OCI-LY7 (cell line): ENCODE measurements around the gene DGKD. TPM values are rescaled to one million over a fixed set of nuclear protein-coding genes. Genes with fewer than 3 reads are reported as not detected.
A peak's percentile ranks its signal among the peaks of the same experiment; 100 is the strongest.

ENCODE experiments used
- BruUV-seq: library from RNA; stranded (reverse); fragments of 400-500 nt; replicated peaks from 2 replicates; lab custom pipeline; 2021; lab: Mats Ljungman, UMichigan
- CTCF ChIA-PET: fragments of 300-600 bp; sonication (Branson Sonifier 250); formaldehyde crosslinking; loops from one replicate; lab custom pipeline; 2022; ENCODE audit warnings: antibody characterized with exemption; ENCODE audit not compliant: unreplicated experiment; lab: Charles Lee
- POLR2A ChIA-PET: fragments of 300-600 bp; sonication (Branson Sonifier 250); formaldehyde crosslinking; loops from one replicate; lab custom pipeline; 2022; ENCODE audit warnings: antibody characterized with exemption; lab: Charles Lee
- DNase-seq: peaks from one replicate; pipeline ENCODE4 v3.0.0-alpha.2; 2015; ENCODE audit warnings: low spot score
- H2AFZ ChIP-seq: fragments of 200-600 bp; sonication (generic), shearing (Covaris generic); 2 replicates; pipeline ENCODE4 v1.6.1; 2014; ENCODE audit warnings: mild to moderate bottlenecking, antibody characterized with exemption, low read length, moderate library complexity
- H3K27ac ChIP-seq: fragments of 200-600 bp; sonication (generic); 2 replicates; pipeline ENCODE4 v1.5.1; 2014; ENCODE audit warnings: mixed run types, low read depth, mild to moderate bottlenecking, moderate library complexity, low read length, inconsistent platforms; ENCODE audit not compliant: poor library complexity, severe bottlenecking
- H3K36me3 ChIP-seq: fragments of 200-600 bp; sonication (generic); 2 replicates; pipeline ENCODE4 v1.6.1; 2014; ENCODE audit warnings: mild to moderate bottlenecking, antibody characterized with exemption, low read length, moderate library complexity, mixed read lengths; ENCODE audit not compliant: insufficient read depth
- H3K4me1 ChIP-seq: fragments of 200-600 bp; sonication (generic); 2 replicates; pipeline ENCODE4 v1.5.1; 2014; ENCODE audit warnings: mild to moderate bottlenecking, low read length; ENCODE audit not compliant: insufficient read depth, poor library complexity, severe bottlenecking
- H3K4me2 ChIP-seq: fragments of 200-600 bp; sonication (generic); 2 replicates; pipeline ENCODE4 v1.6.1; 2014; ENCODE audit warnings: mild to moderate bottlenecking, low read length
- H3K4me3 ChIP-seq: fragments of 200-600 bp; sonication (generic); 2 replicates; pipeline ENCODE4 v1.5.1; 2014; ENCODE audit warnings: mild to moderate bottlenecking, low read depth, low read length; ENCODE audit not compliant: poor library complexity, severe bottlenecking
- H3K79me2 ChIP-seq: fragments of 200-600 bp; sonication (generic); 2 replicates; pipeline ENCODE4 v1.6.1; 2016; ENCODE audit warnings: low read depth, mild to moderate bottlenecking, low read length, moderate library complexity, mixed read lengths; ENCODE audit not compliant: insufficient read depth
- H3K9me2 ChIP-seq: fragments of 200-600 bp; sonication (generic); 2 replicates; pipeline ENCODE4 v1.6.1; 2016; ENCODE audit warnings: mild to moderate bottlenecking, low read length, mixed read lengths; ENCODE audit not compliant: insufficient read depth
- H3K9me3 ChIP-seq: fragments of 200-600 bp; sonication (generic); 2 replicates; pipeline ENCODE4 v1.6.1; 2014; ENCODE audit warnings: mild to moderate bottlenecking, mixed run types, low read length, mixed read lengths
- H4K20me1 ChIP-seq: fragments of 200-600 bp; sonication (generic); 2 replicates; pipeline ENCODE4 v1.6.1; 2014; ENCODE audit warnings: mild to moderate bottlenecking, antibody characterized with exemption, low read length, moderate library complexity, mixed read lengths; ENCODE audit not compliant: insufficient read depth
- EZH2phosphoT487 ChIP-seq: fragments of 200-600 bp; sonication (generic); IDR thresholded peaks from 2 replicates; pipeline ENCODE4 v1.6.1; 2018; ENCODE audit warnings: low read depth, borderline replicate concordance, mild to moderate bottlenecking, mixed run types, antibody characterized with exemption, low read length, moderate library complexity, mixed read lengths
- intact Hi-C: fragments of 100-400 bp; cut with micrococcal nuclease; formaldehyde crosslinking; loops from one replicate; pipeline ENCODE4 v1.10.0; 2022; ENCODE audit not compliant: unreplicated experiment
- total RNA-seq, 2 experiments: library from RNA; depleted of rRNA in 1 of 2; stranded (reverse); fragments of >200 nt in 1 of 2; shearing (Covaris generic) in 1 of 2; gene quantifications; 2 replicates each; pipeline ENCODE4 v1.2.3, GENCODE V29; 2014 to 2022
- TF ChIP-seq, protein P1 (sequence below): fragments of 200-600 bp; sonication (generic); conservative IDR thresholded peaks from 2 replicates; pipeline ENCODE4 v1.5.1; 2014; ENCODE audit warnings: mild to moderate bottlenecking, antibody characterized with exemption, low read length, moderate library complexity, mixed read lengths

The DGKD gene
- total RNA-seq, 2 experiments from 2014 or later: 62.9 to 271 TPM

DNA sequence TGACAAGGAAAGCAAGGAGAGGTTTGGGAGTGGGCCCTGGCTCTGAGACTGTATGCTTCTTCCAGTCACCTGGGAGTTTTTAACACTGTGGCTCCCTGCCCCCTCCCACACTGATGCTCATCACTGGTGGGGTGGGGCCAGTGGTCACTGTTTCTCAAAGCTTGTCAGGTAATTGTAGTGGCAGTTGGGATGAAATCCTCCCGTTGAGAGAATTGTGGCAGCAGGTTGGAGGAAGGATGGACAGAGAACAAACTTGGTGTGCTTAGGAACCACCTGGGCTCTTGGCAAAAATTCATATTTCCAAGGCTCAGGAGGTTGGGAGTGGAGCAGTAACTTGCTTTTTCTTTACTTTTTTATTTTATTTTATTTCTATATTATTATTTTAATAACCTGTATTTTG, 25.1 kb downstream of the DGKD start:
- ChIA-PET CTCF (no interaction called here), POLR2A (interaction anchor here (0.6 to 4.9 kb wide), 8 partner anchors 8 to 112 kb away, joined by 3 to 38 read pairs (median 4); partner anchors contain the start of gene DGKD)
- Histone ChIP-seq H3K4me3 (no peak overlapping the region), H4K20me1 (no peaks in the 10 kb centered on the region; the same call in 1 of the 2 replicates), H3K4me1 (peaks cover 86% of the 10 kb centered on the region), H3K36me3 (peaks cover 15% of the 10 kb centered on the region), H3K27ac (peak overlapping the region; percentile 52), H3K79me2 (peaks cover 70% of the 10 kb centered on the region), H3K4me2 (peak overlapping the region; percentile 46), H2AFZ (no peak overlapping the region), H3K9me3 (no peaks in the 10 kb centered on the region), H3K9me2 (no peaks in the 10 kb centered on the region)
- no peak for DNase-seq
- TF ChIP-seq, protein P1, sequence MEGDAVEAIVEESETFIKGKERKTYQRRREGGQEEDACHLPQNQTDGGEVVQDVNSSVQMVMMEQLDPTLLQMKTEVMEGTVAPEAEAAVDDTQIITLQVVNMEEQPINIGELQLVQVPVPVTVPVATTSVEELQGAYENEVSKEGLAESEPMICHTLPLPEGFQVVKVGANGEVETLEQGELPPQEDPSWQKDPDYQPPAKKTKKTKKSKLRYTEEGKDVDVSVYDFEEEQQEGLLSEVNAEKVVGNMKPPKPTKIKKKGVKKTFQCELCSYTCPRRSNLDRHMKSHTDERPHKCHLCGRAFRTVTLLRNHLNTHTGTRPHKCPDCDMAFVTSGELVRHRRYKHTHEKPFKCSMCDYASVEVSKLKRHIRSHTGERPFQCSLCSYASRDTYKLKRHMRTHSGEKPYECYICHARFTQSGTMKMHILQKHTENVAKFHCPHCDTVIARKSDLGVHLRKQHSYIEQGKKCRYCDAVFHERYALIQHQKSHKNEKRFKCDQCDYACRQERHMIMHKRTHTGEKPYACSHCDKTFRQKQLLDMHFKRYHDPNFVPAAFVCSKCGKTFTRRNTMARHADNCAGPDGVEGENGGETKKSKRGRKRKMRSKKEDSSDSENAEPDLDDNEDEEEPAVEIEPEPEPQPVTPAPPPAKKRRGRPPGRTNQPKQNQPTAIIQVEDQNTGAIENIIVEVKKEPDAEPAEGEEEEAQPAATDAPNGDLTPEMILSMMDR: no peak
- no peak for TF ChIP-seq EZH2phosphoT487
- BruUV-seq: no TSS peak
- intact Hi-C loops: no loop called here

DNA sequence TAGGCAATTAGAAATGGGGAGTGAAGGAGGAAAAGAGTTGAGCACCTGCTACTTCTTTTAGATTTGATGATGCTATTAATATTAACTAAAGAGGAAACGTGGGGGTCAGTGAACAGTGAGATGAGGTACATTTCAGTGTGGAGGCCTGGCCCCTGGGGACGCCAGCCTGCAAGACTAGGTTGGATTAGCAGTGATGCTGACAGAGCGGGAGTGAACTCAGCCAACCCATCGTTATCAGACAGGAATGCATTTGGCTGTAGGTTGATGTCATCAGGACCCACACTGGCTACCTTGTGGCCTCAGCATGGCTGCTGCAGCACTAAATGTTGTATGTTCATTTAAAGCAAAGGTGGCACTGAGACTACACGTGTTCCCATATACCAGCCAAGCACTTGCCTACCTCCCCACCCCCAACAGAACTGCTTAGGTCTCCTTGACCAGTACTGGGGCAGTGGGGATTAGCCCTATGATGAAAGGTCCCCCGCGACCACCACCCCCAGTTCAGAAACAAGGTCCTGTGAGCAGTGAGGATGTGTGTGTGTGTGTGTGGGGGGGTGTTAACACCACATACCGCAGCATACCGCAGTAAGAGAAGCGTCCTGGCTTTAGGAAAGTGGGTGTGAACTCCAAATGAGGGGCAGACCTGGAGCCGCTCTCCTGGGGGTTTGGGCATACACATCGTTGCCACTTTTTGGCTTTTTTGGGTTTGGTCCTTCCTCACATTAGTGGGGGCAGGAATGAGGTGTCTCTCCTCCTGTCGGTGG, 26.0 kb downstream of the DGKD start:
- Histone ChIP-seq H3K4me3 (peak overlapping the region; percentile 21), H3K9me2 (no peaks in the 10 kb centered on the region), H3K4me2 (peak overlapping the region; percentile 59), H3K9me3 (no peaks in the 10 kb centered on the region), H3K36me3 (peaks cover 15% of the 10 kb centered on the region), H3K4me1 (peaks cover 86% of the 10 kb centered on the region), H2AFZ (no peak overlapping the region), H3K27ac (peak overlapping the region; percentile 52), H4K20me1 (no peaks in the 10 kb centered on the region; the same call in 1 of the 2 replicates), H3K79me2 (peaks cover 78% of the 10 kb centered on the region)
- CTCF ChIA-PET: interaction anchor here (0.6 kb wide), 1 partner anchor 57 kb away, joined by 3 read pairs; no protein-coding TSS in a partner anchor
- intact Hi-C loops: loop anchor here (5.0 kb wide), 1 partner anchor 33 kb away; no protein-coding TSS in a partner anchor
- no TSS peak for BruUV-seq
- POLR2A ChIA-PET: interaction anchor here (0.9 to 4.9 kb wide), 6 partner anchors 9 to 113 kb away, joined by 3 to 38 read pairs (median 4); partner anchors contain the start of gene DGKD
- DNase-seq: peak; percentile 62
- no peak for TF ChIP-seq EZH2phosphoT487
- TF ChIP-seq, protein P1: no peak
